Stomach smooth muscle (tissue), 2 donors: Measurements from ENCODE around the gene HCFC2.

Experiments used
- H3K27ac ChIP-seq: one replicate; pipeline ENCODE4 v1.7.0; 2013; ENCODE audit warnings: mild to moderate bottlenecking, low read length, inconsistent platforms
- H3K27me3 ChIP-seq, 2 donors: one replicate each; pipeline ENCODE4 v1.7.0; 2013; ENCODE audit warnings: low read length in 2 of 2; ENCODE audit not compliant: insufficient read depth in 2 of 2, control insufficient read depth in 1 of 2
- H3K36me3 ChIP-seq, 2 donors: one replicate each; pipeline ENCODE4 v1.7.0; 2013; ENCODE audit warnings: low read length in 2 of 2; ENCODE audit not compliant: control insufficient read depth in 2 of 2, insufficient read depth in 2 of 2
- H3K4me1 ChIP-seq: one replicate; pipeline ENCODE4 v1.7.0; 2013; ENCODE audit warnings: low read length; ENCODE audit not compliant: control insufficient read depth, insufficient read depth
- H3K4me3 ChIP-seq, 2 donors: one replicate each; pipeline ENCODE4 v1.7.0; 2013; ENCODE audit warnings: low read length in 2 of 2
- H3K9ac ChIP-seq, 2 donors: one replicate each; pipeline ENCODE4 v1.7.0; 2013; ENCODE audit warnings: low read length in 2 of 2, mild to moderate bottlenecking in 1 of 2
- H3K9me3 ChIP-seq, 2 donors: one replicate each; pipeline ENCODE4 v1.7.0; 2013; ENCODE audit warnings: low read length in 2 of 2; ENCODE audit not compliant: control insufficient read depth in 2 of 2
- donor health status: healthy.
- donor health status: Pancreatic carcinoma.

Gene HCFC2

GRCh38 chr12:104154806-104155205 is 90.5 kb downstream of the HCFC2 start:
- Histone ChIP-seq H3K4me1 (no peaks in the 10 kb centered on the region), H3K9ac (no peak overlapping the region), H3K36me3 (no peaks in the 10 kb centered on the region), H3K9me3 (no peaks in the 10 kb centered on the region), H3K27me3 (no peaks in the 10 kb centered on the region), H3K4me3 (no peak overlapping the region), H3K27ac (no peak overlapping the region)
